B cell (primary cell): ENCODE measurements around the gene ACO1.

Source experiments
- CTCF ChIP-seq: fragments of 200-600 bp; IDR thresholded peaks from one replicate; pipeline ENCODE4 v1.8.0; 2022; ENCODE audit warnings: antibody characterized with exemption, mild to moderate bottlenecking
- EZH2 ChIP-seq: IDR thresholded peaks from 2 replicates; pipeline ENCODE4 v1.6.1; 2012; ENCODE audit warnings: borderline replicate concordance, low read depth, mild to moderate bottlenecking, moderate library complexity, low read length; ENCODE audit not compliant: insufficient read depth, poor library complexity, severe bottlenecking

GRCh38 chr9:32401488-32401887 lies 17.0 kb downstream of the ACO1 start:
- TF ChIP-seq CTCF (no peak), EZH2 (no peak)
